Inflammatory macrophage (primary cell): Measurements from ENCODE around the gene ZNF101.

Source experiments
- DNase-seq, 2 donors: peaks; one replicate each; pipeline ENCODE4 v3.0.0-alpha.2; 2020 to 2022

The ZNF101 gene

GRCh38 chr19:19642506-19643157 is 26.0 kb upstream of the ZNF101 start:
- peak; percentile 31 to 44 for DNase-seq

GRCh38 chr19:19643158-19644053 is 25.2 kb upstream of the ZNF101 start, which contains the start of gene GMIP:
Gene GMIP, minus strand, starts transcription at chr19:19643657. Its CDS starts 128 bp downstream, at chr19:19643529.
- peak; percentile 69 to 81 for DNase-seq

GRCh38 chr19:19644054-19644388 is 24.6 kb upstream of the ZNF101 start:
- DNase-seq: no peak

GRCh38 chr19:19645233-19645870 is 23.3 kb upstream of the ZNF101 start:
- no peak for DNase-seq

- DNase-seq: no peak
Observed at GRCh38 chr19:19647037-19647835, 21.4 kb upstream of the ZNF101 start.

GRCh38 chr19:19649155-19649554 is 19.5 kb upstream of the ZNF101 start:
- no peak for DNase-seq

GRCh38 chr19:19649580-19649995 is 19.1 kb upstream of the ZNF101 start:
- no peak for DNase-seq

GRCh38 chr19:19650331-19650730 is 18.3 kb upstream of the ZNF101 start:
- no peak for DNase-seq

GRCh38 chr19:19651076-19651475 is 17.6 kb upstream of the ZNF101 start:
- no peak for DNase-seq

- DNase-seq: no peak
Observed at GRCh38 chr19:19652482-19653295, 15.9 kb upstream of the ZNF101 start.

GRCh38 chr19:19653597-19654147 is 15.0 kb upstream of the ZNF101 start:
- no peak for DNase-seq

- DNase-seq: no peak
Observed at GRCh38 chr19:19654441-19654840, 14.2 kb upstream of the ZNF101 start.

- no peak for DNase-seq
Observed at GRCh38 chr19:19655051-19655594, 13.5 kb upstream of the ZNF101 start.

GRCh38 chr19:19655641-19656343 is 12.8 kb upstream of the ZNF101 start:
- DNase-seq: no peak

- DNase-seq: no peak
Observed at GRCh38 chr19:19656451-19657396, 11.9 kb upstream of the ZNF101 start.

- no peak for DNase-seq
Observed at GRCh38 chr19:19657397-19657783, 11.2 kb upstream of the ZNF101 start.

- DNase-seq: peak in 1 of 2 donors; percentile 16
Observed at GRCh38 chr19:19659646-19660245, 8.9 kb upstream of the ZNF101 start.

- no peak for DNase-seq
Observed at GRCh38 chr19:19661141-19661674, 7.4 kb upstream of the ZNF101 start.
